RWPE1 (cell line): Measurements from ENCODE around the gene TRNT1.

ENCODE experiments used
- CTCF ChIA-PET: fragments of 350-600 bp; sonication (Branson Sonifier 250); formaldehyde crosslinking; extraction: SDS; loops from one replicate; lab custom pipeline; 2021; lab: Yijun Ruan, JAX
- POLR2A ChIA-PET: fragments of 400-600 bp; formaldehyde crosslinking; extraction: SDS; loops from one replicate; lab custom pipeline; 2020; ENCODE audit warnings: antibody characterized with exemption; ENCODE audit not compliant: low non-redundant PET; lab: Yijun Ruan, JAX
- DNase-seq: peaks from one replicate; pipeline ENCODE4 v3.0.0; 2012; ENCODE audit warnings: low spot score
- H3K27ac ChIP-seq: fragments of 450-650 bp; 2 replicates; pipeline ENCODE4 v1.5.1; 2017
- TF ChIP-seq, protein P1 (sequence below): fragments of 450-650 bp; conservative IDR thresholded peaks from 2 replicates; pipeline ENCODE4 v1.5.1; 2017; ENCODE audit warnings: low read depth, mild to moderate bottlenecking

The TRNT1 gene

DNA sequence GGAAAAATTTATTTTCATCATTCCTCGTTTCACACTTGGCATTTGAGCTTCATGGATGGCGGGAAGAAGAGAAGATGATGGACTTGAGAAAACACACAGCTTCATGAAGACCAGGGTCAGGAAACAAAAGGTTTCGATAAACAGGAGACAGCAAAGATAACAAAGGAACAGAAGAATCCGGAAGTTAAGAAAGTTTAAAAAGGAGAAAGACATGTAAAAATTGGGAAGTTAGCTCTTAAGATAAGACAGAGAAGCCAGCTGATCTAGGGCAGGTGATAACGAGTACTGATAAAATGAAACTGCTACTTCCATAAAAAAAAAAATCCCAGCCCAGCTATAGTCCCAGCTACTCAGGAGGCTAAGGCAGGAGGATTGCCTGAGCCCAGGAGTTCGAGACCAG is 40.5 kb upstream of the TRNT1 start:
- CTCF ChIA-PET: no interaction called here
- TF ChIP-seq, protein P1, sequence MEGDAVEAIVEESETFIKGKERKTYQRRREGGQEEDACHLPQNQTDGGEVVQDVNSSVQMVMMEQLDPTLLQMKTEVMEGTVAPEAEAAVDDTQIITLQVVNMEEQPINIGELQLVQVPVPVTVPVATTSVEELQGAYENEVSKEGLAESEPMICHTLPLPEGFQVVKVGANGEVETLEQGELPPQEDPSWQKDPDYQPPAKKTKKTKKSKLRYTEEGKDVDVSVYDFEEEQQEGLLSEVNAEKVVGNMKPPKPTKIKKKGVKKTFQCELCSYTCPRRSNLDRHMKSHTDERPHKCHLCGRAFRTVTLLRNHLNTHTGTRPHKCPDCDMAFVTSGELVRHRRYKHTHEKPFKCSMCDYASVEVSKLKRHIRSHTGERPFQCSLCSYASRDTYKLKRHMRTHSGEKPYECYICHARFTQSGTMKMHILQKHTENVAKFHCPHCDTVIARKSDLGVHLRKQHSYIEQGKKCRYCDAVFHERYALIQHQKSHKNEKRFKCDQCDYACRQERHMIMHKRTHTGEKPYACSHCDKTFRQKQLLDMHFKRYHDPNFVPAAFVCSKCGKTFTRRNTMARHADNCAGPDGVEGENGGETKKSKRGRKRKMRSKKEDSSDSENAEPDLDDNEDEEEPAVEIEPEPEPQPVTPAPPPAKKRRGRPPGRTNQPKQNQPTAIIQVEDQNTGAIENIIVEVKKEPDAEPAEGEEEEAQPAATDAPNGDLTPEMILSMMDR: no peak
- POLR2A ChIA-PET: no interaction called here

GRCh38 chr3:3087279-3087678 is 39.5 kb upstream of the TRNT1 start:
- CTCF ChIA-PET: no interaction called here
- POLR2A ChIA-PET: no interaction called here
- TF ChIP-seq, protein P1: no peak
- H3K27ac ChIP-seq: no peak overlapping the region
- DNase-seq: no peak

More for the DNA sequence above, 40.5 kb upstream of the TRNT1 start:
- no peak for DNase-seq
- no peak overlapping the region for H3K27ac ChIP-seq

GRCh38 chr3:3087716-3088465 is 38.8 kb upstream of the TRNT1 start:
- DNase-seq: no peak
- TF ChIP-seq, protein P1: no peak
- ChIA-PET CTCF (no interaction called here), POLR2A (no interaction called here)
- H3K27ac ChIP-seq: no peak overlapping the region

DNA sequence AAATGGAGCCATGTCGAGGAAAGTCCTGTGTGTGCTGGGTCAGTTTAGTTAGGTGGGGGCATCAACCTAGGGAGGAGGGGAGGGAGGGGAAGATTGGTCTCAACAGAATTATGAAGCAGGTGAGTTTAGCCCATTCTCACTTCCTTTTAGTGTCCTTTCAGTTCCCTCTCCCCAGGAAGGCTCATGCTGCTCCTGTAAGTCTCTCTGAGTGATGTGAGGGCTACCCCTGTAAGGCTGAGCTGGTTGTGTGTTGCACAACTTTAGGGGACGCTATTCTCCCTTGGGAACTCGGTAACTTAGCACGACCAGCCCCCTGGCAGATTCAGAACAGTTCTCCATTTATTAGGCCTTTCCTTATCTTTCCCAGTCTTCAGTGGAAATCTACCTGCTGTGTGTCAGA is 37.7 kb upstream of the TRNT1 start:
- TF ChIP-seq, protein P1: no peak
- CTCF ChIA-PET: no interaction called here

DNA sequence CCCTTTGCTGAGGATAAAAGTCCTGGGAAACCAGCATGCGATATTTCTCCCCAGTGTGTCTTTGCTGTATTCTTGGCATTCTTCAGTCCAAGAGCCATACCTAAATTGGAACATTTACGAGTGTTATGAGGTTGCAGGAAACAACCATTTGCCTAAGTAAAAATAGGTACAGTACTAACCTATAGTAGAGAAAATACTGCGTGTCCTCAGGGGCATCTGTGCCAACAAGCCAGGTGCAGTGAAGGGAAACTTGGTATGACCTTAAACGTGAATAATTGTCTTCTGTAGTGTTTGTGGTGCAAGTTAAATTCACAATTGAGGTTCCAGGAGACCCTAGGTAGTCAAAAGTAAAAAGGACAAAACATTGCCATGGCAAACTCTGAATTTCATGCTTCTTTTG is 28.8 kb upstream of the TRNT1 start:
- H3K27ac ChIP-seq: no peak overlapping the region
- POLR2A ChIA-PET: no interaction called here
- CTCF ChIA-PET: no interaction called here
- no peak for DNase-seq
- TF ChIP-seq, protein P1: no peak

More for the DNA sequence above, 37.7 kb upstream of the TRNT1 start:
- DNase-seq: no peak
- no peak overlapping the region for H3K27ac ChIP-seq
- POLR2A ChIA-PET: no interaction called here

GRCh38 chr3:3101660-3102458 is 24.9 kb upstream of the TRNT1 start:
- ChIA-PET POLR2A (no interaction called here), CTCF (no interaction called here)

More at GRCh38 chr3:3101660-3102458, 24.9 kb upstream of the TRNT1 start:
- no peak for DNase-seq
- TF ChIP-seq, protein P1: no peak
- H3K27ac ChIP-seq: no peak overlapping the region
